HepG2 (cell line): Measurements from ENCODE around the gene SUSD2. TPM values are rescaled to one million over a fixed set of nuclear protein-coding genes. Genes with fewer than 3 reads are reported as not detected.

Source experiments
- ATAC-seq: fragments of 200-7000 bp; cut with Tn5 transposase; 3 replicates; pipeline ENCODE4 v1.9.1; 2020; ENCODE audit warnings: mild to moderate bottlenecking, moderate library complexity
- BruUV-seq: library from RNA; stranded (reverse); fragments of 400-500 nt; replicated peaks from 2 replicates; lab custom pipeline; 2021; lab: Mats Ljungman, UMichigan
- CTCF ChIA-PET: fragments of 300-600 bp; formaldehyde crosslinking; extraction: SDS; loops from one replicate; lab custom pipeline; 2021; ENCODE audit warnings: low total read pairs, inconsistent platforms, low intra/inter-chr PET ratio; lab: Yijun Ruan, JAX
- POLR2A ChIA-PET: fragments of 350-600 bp; sonication (Branson Sonifier 250); formaldehyde crosslinking; loops from one replicate; lab custom pipeline; 2020; ENCODE audit warnings: antibody characterized with exemption, inconsistent platforms; lab: Yijun Ruan, JAX
- DNase-seq: peaks from one replicate; pipeline ENCODE4 v3.0.0-alpha.2; 2015; ENCODE audit warnings: low spot score
- FAIRE-seq: peaks from 3 replicates; lab custom pipeline; 2011; peaks lifted over from hg19 to GRCh38; lab: Jason Lieb, UNC
- H2AFZ ChIP-seq: one replicate; pipeline ENCODE4 v1.6.1; 2011; ENCODE audit warnings: low read length, inconsistent platforms
- H3K27ac ChIP-seq: fragments of 300-600 bp; 3 replicates; pipeline ENCODE4 v1.8.0; 2011; ENCODE audit warnings: mixed run types, mild to moderate bottlenecking, mixed read lengths, low read length, inconsistent platforms; ENCODE audit not compliant: insufficient read depth; ENCODE audit errors: extremely low read length
- H3K27me3 ChIP-seq, 2 experiments: fragments of 200-600 bp in 1 of 2; 2 replicates in 1 of 2; 3 replicates in 1 of 2; pipeline versions ENCODE4 v1.6.0 to v1.8.0; 2011; ENCODE audit warnings: low read length in 2 of 2, mild to moderate bottlenecking in 2 of 2, moderate library complexity in 2 of 2, inconsistent platforms in 1 of 2; ENCODE audit not compliant: insufficient read depth in 2 of 2, control insufficient read depth in 1 of 2
- H3K36me3 ChIP-seq, 2 experiments: fragments of 200-600 bp in 1 of 2; replicated peaks in 1 of 2; 2 replicates in 1 of 2; 3 replicates in 1 of 2; pipeline versions ENCODE4 v1.5.1 to v1.8.0; 2011; ENCODE audit warnings: low read length in 2 of 2, inconsistent platforms in 1 of 2; ENCODE audit not compliant: insufficient read depth in 2 of 2, control insufficient read depth in 1 of 2
- H3K4me1 ChIP-seq: 2 replicates; pipeline ENCODE4 v1.5.1; 2012; ENCODE audit warnings: low read length, inconsistent platforms; ENCODE audit not compliant: insufficient read depth
- H3K4me2 ChIP-seq: 2 replicates; pipeline ENCODE4 v1.6.0; 2011; ENCODE audit warnings: low read depth, low read length, inconsistent platforms
- H3K4me3 ChIP-seq, 3 experiments: fragments of 200-600 bp in 1 of 3; sonication (generic), shearing (Covaris generic) in 1 of 3; replicated peaks in 1 of 3; 2 replicates each; pipeline ENCODE4 v1.5.1; 2011 to 2016; ENCODE audit warnings: low read length in 3 of 3, inconsistent platforms in 2 of 3, low read depth in 2 of 3, mild to moderate bottlenecking in 2 of 3, control low read depth in 1 of 3, mixed read lengths in 1 of 3; ENCODE audit not compliant: insufficient read depth in 1 of 3
- H3K79me2 ChIP-seq: one replicate; pipeline ENCODE4 v1.6.1; 2011; ENCODE audit warnings: low read length, inconsistent platforms; ENCODE audit not compliant: insufficient read depth
- H3K9ac ChIP-seq: 2 replicates; pipeline ENCODE4 v1.6.0; 2011; ENCODE audit warnings: mild to moderate bottlenecking, low read depth, low read length, inconsistent platforms; ENCODE audit not compliant: insufficient read depth
- H3K9me3 ChIP-seq: 2 replicates; pipeline ENCODE4 v1.5.1; 2012; ENCODE audit warnings: mild to moderate bottlenecking, low read length
- H4K20me1 ChIP-seq: 2 replicates; pipeline ENCODE4 v1.6.0; 2011; ENCODE audit warnings: inconsistent platforms, mild to moderate bottlenecking, low read length, moderate library complexity; ENCODE audit not compliant: insufficient read depth
- AGO2 ChIP-seq: fragments of 200-400 bp; formaldehyde crosslinking; optimal IDR thresholded peaks from 2 replicates; pipeline ENCODE3; 2017; ENCODE audit warnings: mild to moderate bottlenecking, low read depth, low read length, moderate library complexity
- CENPT ChIP-seq: sonication (generic); formaldehyde crosslinking; IDR thresholded peaks from 2 replicates; pipeline ENCODE4 v1.8.0; 2022; ENCODE audit warnings: low read depth, mild to moderate bottlenecking, moderate library complexity, missing genetic modification reagents
- ELF3 ChIP-seq: IDR thresholded peaks from 2 replicates; pipeline ENCODE4 v1.6.1; 2016; ENCODE audit warnings: missing genetic modification reagents, missing compliant biosample characterization
- KAT2B ChIP-seq: fragments of 150-350 bp; IDR thresholded peaks from 2 replicates; pipeline ENCODE4 v1.6.1; 2014; ENCODE audit warnings: low read depth, low read length, borderline replicate concordance
- KDM5B ChIP-seq: sonication (generic); formaldehyde crosslinking; IDR thresholded peaks from 2 replicates; pipeline ENCODE4 v1.4.0; 2020; ENCODE audit warnings: missing genetic modification reagents, mild to moderate bottlenecking, borderline replicate concordance
- NBN ChIP-seq: fragments of 450-650 bp; conservative IDR thresholded peaks from 2 replicates; pipeline ENCODE4 v1.6.1; 2017
- TCF12 ChIP-seq, 2 experiments: fragments of 450-650 bp in 1 of 2; sonication (generic) in 1 of 2; formaldehyde crosslinking in 1 of 2; IDR thresholded peaks; 2 replicates each; pipeline versions ENCODE4 v1.6.1 to v1.8.0; 2017 to 2022; ENCODE audit warnings: antibody characterized with exemption in 1 of 2, mild to moderate bottlenecking in 1 of 2, missing genetic modification reagents in 1 of 2, moderate library complexity in 1 of 2
- ZC3H4 ChIP-seq: sonication (generic); formaldehyde crosslinking; IDR thresholded peaks from 2 replicates; pipeline ENCODE4 v1.4.0; 2020; ENCODE audit warnings: missing genetic modification reagents, borderline replicate concordance
- ZEB1 ChIP-seq: IDR thresholded peaks from 2 replicates; pipeline ENCODE4 v1.6.1; 2012; ENCODE audit warnings: mild to moderate bottlenecking, low read depth, inconsistent platforms; ENCODE audit not compliant: insufficient replicate concordance
- ZNF326 ChIP-seq: sonication (generic); formaldehyde crosslinking; IDR thresholded peaks from 2 replicates; pipeline ENCODE4 v1.4.0; 2020; ENCODE audit warnings: missing genetic modification reagents, borderline replicate concordance
- ZNF558 ChIP-seq: sonication (generic); formaldehyde crosslinking; IDR thresholded peaks from 2 replicates; pipeline ENCODE4 v1.9.0; 2022; ENCODE audit warnings: mild to moderate bottlenecking, missing genetic modification reagents, borderline replicate concordance
- ZNF672 ChIP-seq: sonication (generic); formaldehyde crosslinking; IDR thresholded peaks from 2 replicates; pipeline ENCODE4 v1.8.1; 2022; ENCODE audit warnings: missing genetic modification reagents
- ZSCAN12 ChIP-seq: sonication (generic); formaldehyde crosslinking; IDR thresholded peaks from 2 replicates; pipeline ENCODE4 v1.9.0; 2021; ENCODE audit warnings: mild to moderate bottlenecking, missing genetic modification reagents
- ZSCAN9 ChIP-seq: IDR thresholded peaks from 2 replicates; pipeline ENCODE4 v1.6.1; 2016; ENCODE audit warnings: borderline replicate concordance
- WGBS: methylation state at CpG from one replicate; pipeline ENCODE4 v1.1.6; 2017; ENCODE audit warnings: low lambda C conversion rate; 5-methylcytosine and 5-hydroxymethylcytosine counted together
- in situ Hi-C: cut with HindIII; loops from 2 replicates; pipeline ENCODE4 v1.10.0; 2017; ENCODE audit warnings: low pct_unique_long_range_greater_than_20kb; ENCODE audit not compliant: extremely low pct_ligation_motif_present
- intact Hi-C: fragments of 100-400 bp; cut with micrococcal nuclease; formaldehyde crosslinking; loops from one replicate; pipeline ENCODE4 v1.10.0; 2022; ENCODE audit not compliant: unreplicated experiment
- polyA plus RNA-seq, 8 experiments: library from polyadenylated mRNA; depleted of rRNA in 3 of 8; stranded (reverse) in 7 of 8; unstranded in 1 of 8; fragments of >200 nt; fragmentation: Illumina TruSeq in 4 of 8; extraction: Trizol in 4 of 8; gene quantifications; 2 replicates each; pipeline versions ENCODE4 v1.2.1 to v1.2.3, GENCODE V29; 2011 to 2016; ENCODE audit warnings: low read depth in 4 of 8, missing spikeins in 1 of 8, mixed read lengths in 1 of 8; ENCODE audit not compliant: insufficient read depth in 1 of 8
- total RNA-seq, 5 experiments: library from RNA; depleted of rRNA; stranded (reverse); fragments of >200 nt; fragmentation: Illumina TruSeq; extraction: Trizol; gene quantifications; 2 replicates each; pipeline ENCODE4 v1.2.3, GENCODE V29; 2016; ENCODE audit warnings: low read depth in 1 of 5
- TF ChIP-seq, protein P1 (sequence below): sonication (generic); formaldehyde crosslinking; IDR thresholded peaks from 2 replicates; pipeline ENCODE4 v1.5.0; 2020; ENCODE audit warnings: missing genetic modification reagents
- TF ChIP-seq, protein P2 (sequence below): sonication (generic); formaldehyde crosslinking; IDR thresholded peaks from 2 replicates; pipeline ENCODE4 v1.5.1; 2020; ENCODE audit warnings: mild to moderate bottlenecking, missing genetic modification reagents, moderate library complexity

The SUSD2 gene
- total and polyA plus RNA-seq, 2 of the 13 experiments (the other 11 are each of a cell fraction or from before 2014, with no cell fraction given), result 2.1 to 11.0 TPM

DNA sequence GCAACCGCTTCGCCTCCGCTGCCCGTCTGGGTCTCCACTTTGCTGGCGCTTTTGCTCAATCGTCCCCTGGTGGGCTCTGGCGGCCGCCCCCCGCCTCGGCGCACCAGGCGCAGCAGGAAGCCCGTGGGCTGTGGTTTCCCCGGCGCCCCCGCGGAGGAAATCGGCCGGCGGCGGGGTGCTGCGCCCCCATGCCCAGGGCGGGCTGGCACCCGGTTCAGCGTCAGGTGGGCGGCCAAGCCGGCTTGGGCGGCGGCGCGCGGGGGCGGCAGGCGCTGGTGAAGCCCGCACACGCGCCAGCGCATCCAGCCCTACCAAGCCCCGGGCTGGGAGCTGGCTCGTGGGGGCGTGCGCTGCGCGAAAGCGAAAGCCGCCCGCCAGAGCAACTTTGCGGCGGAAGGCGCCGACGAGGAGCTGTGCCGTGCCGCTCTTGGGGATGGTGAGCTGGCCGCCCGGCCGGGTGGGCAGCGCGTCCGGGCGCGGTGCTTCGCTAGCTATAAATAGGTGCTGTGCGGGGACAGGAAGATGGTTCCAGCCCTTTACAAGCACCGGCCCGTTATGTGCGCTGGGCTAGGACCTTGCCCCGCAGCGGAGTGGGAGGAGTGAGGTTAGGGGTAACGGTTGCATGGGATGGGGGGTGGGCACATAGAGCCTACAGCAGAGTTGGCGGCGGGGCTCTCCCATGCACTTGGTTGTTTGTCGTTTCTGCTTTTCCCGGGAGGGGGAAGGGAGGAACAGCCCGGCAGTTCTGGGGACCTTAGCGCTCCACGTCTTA, 25.0 kb upstream of the SUSD2 start (continued):
- no peak for TF ChIP-seq ZSCAN12 (CRISPR knock-in tag)
- no peak for TF ChIP-seq ELF3 (CRISPR knock-in tag)
- TF ChIP-seq AGO2, result peak; percentile 55
- TF ChIP-seq NBN, result no peak
- no peak for TF ChIP-seq ZNF558
- no peak for TF ChIP-seq CENPT (CRISPR knock-in tag)
- TF ChIP-seq KDM5B, result no peak

DNA sequence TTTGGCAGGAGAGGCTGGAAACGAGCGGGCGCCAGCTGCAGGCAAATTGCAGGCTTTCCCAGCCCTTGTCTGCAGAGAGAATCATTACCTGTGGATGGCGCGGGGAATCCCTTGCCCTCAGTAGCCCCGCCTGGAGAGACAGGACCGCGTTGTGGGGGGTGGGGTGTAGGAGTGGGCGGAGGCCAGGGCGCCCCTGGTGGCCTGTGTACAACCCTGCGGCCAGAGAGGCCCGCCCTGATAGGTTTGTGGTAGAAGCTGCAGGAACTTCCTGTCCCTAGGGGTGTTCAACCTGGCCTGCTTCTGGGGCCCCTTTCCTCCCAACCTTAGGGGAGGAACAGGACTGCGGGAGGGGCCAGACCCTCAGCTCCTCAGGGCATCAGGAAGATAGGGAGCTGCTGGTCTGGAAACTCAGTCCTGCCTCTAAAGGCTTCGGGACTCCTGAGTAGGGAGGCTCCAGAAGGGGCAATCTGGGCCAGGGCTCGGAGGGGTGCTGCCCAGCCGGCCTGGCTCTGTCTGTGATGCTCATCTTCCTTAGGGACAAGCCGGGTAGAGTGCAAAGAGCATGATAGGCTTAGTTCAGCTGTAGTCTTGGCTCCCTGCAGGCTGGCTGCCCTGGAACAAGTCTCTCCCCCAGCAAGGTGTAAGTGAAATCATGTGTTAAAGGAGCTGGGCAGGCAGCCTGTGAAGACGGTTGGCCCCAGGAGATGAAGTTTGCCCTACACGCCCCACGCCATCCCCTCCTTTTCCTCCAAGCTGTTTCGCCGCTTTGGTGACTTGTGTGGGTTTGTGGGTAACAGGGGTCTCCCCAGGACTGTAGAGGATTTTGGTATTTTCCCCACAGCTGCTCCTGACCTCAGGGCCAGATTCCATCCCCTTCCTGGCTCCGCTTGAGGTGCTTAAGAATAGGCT, 24.1 kb upstream of the SUSD2 start:
- Histone ChIP-seq H3K36me3 (peaks cover 14 to 48% of the 10 kb centered on the region in 2 experiments; a peak in 4 of 5 replicates), H3K4me3 (peak overlapping the region; percentile 50 to 75 (median 54)), H3K4me2 (peak overlapping the region; percentile 89), H3K79me2 (no peaks in the 10 kb centered on the region), H2AFZ (no peak overlapping the region), H3K4me1 (peaks cover 40% of the 10 kb centered on the region), H4K20me1 (peaks cover 4% of the 10 kb centered on the region; the same call in 1 of the 2 replicates), H3K9me3 (no peaks in the 10 kb centered on the region), H3K27me3 (no peaks in the 10 kb centered on the region), H3K27ac (peak overlapping the region; percentile 48), H3K9ac (0 out of 2 replicates have a peak overlapping the region, but pooled peaks have one; percentile 3)
- intact Hi-C loops, result no loop called here
- BruUV-seq, result no TSS peak
- ChIA-PET CTCF (interaction anchor here (1.9 kb wide), 1 partner anchor 17 kb away, joined by 7 read pairs; no protein-coding TSS in a partner anchor), POLR2A (interaction anchor here (2.5 to 3.2 kb wide), 2 partner anchors 11 to 24 kb away, joined by 10 to 20 read pairs; partner anchors contain the start of gene SUSD2)
- ATAC-seq, result peak; percentile 91
- 84% methylated on average over 10 of the region's 23 CpGs for WGBS
- peak; percentile 89 for DNase-seq
- FAIRE-seq, result peak; percentile 82
- in situ Hi-C loops, result no loop called here
- TF ChIP-seq ZSCAN9 (peak; percentile 67; the same call in 1 of the 2 replicates), ZNF672 (no peak), KAT2B (no peak), ZNF326 (CRISPR knock-in tag) (no peak), ZC3H4 (CRISPR knock-in tag) (no peak), TCF12 (IDR thresholded peaks at IDR 0.05) (no peak), TCF12 (CRISPR knock-in tag; IDR thresholded peaks at IDR 0.05) (no peak), ZEB1 (peak; percentile 76)
- TF ChIP-seq, protein P1, sequence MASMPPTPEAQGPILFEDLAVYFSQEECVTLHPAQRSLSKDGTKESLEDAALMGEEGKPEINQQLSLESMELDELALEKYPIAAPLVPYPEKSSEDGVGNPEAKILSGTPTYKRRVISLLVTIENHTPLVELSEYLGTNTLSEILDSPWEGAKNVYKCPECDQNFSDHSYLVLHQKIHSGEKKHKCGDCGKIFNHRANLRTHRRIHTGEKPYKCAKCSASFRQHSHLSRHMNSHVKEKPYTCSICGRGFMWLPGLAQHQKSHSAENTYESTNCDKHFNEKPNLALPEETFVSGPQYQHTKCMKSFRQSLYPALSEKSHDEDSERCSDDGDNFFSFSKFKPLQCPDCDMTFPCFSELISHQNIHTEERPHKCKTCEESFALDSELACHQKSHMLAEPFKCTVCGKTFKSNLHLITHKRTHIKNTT (CRISPR knock-in tag), result no peak
- TF ChIP-seq, protein P2, sequence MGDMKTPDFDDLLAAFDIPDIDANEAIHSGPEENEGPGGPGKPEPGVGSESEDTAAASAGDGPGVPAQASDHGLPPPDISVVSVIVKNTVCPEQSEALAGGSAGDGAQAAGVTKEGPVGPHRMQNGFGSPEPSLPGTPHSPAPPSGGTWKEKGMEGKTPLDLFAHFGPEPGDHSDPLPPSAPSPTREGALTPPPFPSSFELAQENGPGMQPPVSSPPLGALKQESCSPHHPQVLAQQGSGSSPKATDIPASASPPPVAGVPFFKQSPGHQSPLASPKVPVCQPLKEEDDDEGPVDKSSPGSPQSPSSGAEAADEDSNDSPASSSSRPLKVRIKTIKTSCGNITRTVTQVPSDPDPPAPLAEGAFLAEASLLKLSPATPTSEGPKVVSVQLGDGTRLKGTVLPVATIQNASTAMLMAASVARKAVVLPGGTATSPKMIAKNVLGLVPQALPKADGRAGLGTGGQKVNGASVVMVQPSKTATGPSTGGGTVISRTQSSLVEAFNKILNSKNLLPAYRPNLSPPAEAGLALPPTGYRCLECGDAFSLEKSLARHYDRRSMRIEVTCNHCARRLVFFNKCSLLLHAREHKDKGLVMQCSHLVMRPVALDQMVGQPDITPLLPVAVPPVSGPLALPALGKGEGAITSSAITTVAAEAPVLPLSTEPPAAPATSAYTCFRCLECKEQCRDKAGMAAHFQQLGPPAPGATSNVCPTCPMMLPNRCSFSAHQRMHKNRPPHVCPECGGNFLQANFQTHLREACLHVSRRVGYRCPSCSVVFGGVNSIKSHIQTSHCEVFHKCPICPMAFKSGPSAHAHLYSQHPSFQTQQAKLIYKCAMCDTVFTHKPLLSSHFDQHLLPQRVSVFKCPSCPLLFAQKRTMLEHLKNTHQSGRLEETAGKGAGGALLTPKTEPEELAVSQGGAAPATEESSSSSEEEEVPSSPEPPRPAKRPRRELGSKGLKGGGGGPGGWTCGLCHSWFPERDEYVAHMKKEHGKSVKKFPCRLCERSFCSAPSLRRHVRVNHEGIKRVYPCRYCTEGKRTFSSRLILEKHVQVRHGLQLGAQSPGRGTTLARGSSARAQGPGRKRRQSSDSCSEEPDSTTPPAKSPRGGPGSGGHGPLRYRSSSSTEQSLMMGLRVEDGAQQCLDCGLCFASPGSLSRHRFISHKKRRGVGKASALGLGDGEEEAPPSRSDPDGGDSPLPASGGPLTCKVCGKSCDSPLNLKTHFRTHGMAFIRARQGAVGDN (CRISPR knock-in tag), result peak; percentile 85
